Spinal cord (tissue), 10 donors: ENCODE results near the gene IQSEC1. TPM values are rescaled to one million over a fixed set of nuclear protein-coding genes. Genes with fewer than 3 reads are reported as not detected.

ENCODE experiments used
- DNase-seq, 6 donors: peaks; one replicate each; pipeline versions ENCODE4 v3.0.0 to v3.0.0-alpha.2; 2013 to 2015; ENCODE audit warnings: low spot score in 6 of 6, low read depth in 4 of 6
- H3K27ac ChIP-seq: one replicate; pipeline ENCODE4 v1.5.1; 2013; ENCODE audit warnings: low read depth, low read length, control low read depth
- H3K27me3 ChIP-seq: one replicate; pipeline ENCODE4 v1.6.1; 2013; ENCODE audit warnings: low read length; ENCODE audit not compliant: control insufficient read depth, insufficient read depth
- H3K36me3 ChIP-seq: one replicate; pipeline ENCODE4 v1.6.1; 2013; ENCODE audit warnings: low read length; ENCODE audit not compliant: control insufficient read depth, insufficient read depth
- H3K4me1 ChIP-seq: one replicate; pipeline ENCODE4 v1.6.1; 2013; ENCODE audit warnings: low read length; ENCODE audit not compliant: control insufficient read depth, insufficient read depth
- H3K4me3 ChIP-seq: one replicate; pipeline ENCODE4 v1.5.1; 2013; ENCODE audit warnings: low read depth, low read length, control low read depth
- H3K9me3 ChIP-seq: one replicate; pipeline ENCODE4 v1.6.1; 2013; ENCODE audit warnings: low read length; ENCODE audit not compliant: control insufficient read depth, insufficient read depth
- WGBS: methylation state at CpG from one replicate; pipeline ENCODE4 v1.1.5; 2013; ENCODE audit warnings: missing lambda C conversion rate; ENCODE audit not compliant: insufficient coverage; 5-methylcytosine and 5-hydroxymethylcytosine counted together
- polyA plus RNA-seq, 2 donors: library from polyadenylated mRNA; unstranded; fragments of 120-200 nt; gene quantifications; one replicate each; pipeline ENCODE4 v1.2.1, GENCODE V29; 2013; ENCODE audit not compliant: insufficient read length in 2 of 2
- total RNA-seq, 2 donors: library from RNA; depleted of rRNA in 1 of 2; stranded (reverse); fragments of 120-200 nt in 1 of 2; fragments of >200 nt in 1 of 2; gene quantifications; one replicate each; pipeline versions ENCODE4 v1.2.3 to v1.2.4, GENCODE V29; 2013 to 2014
- donor health status: healthy.

IQSEC1 gene
- total and polyA plus RNA-seq, 4 donors, result 40.2 to 87.1 (median 63.6) TPM

DNA sequence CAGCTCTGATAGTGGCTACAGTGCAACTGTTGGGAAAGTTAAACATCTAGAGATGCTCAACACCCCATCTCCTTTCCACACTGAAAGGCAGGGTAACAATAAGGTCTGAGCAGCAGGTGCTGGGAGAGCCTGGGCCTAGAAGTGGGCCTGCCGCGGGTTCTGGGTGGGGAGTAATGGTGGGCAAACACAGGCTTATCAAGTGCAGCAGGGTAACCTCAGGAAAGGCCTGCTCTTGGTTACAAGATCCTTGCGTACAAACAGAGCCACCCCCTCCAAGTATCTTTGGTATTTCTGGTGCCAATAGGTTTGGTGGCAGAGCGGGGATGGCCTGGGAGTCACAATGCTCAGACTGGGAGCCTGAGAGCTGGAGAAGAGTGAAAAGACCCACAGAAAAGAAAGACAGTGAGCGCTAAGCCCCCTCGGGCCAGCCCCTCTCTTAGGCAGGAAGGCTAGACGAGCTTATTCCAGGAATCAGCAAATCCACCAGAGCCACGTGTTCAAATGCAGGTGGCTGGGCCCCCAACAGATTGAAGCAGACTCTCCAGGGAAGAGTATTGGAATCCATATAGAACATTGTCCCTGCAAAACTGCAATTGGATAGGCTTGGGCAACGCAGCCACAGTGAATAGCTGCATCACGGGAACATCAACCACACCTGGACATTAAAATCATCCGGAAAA is 2.7 kb downstream of the IQSEC1 start:
- peak in 1 of 6 donors; percentile 51 for DNase-seq
- Histone ChIP-seq H3K36me3 (peaks cover 17% of the 10 kb centered on the region), H3K27ac (no peak overlapping the region), H3K9me3 (peaks cover 2% of the 10 kb centered on the region), H3K4me3 (no peak overlapping the region), H3K27me3 (peaks cover 10% of the 10 kb centered on the region), H3K4me1 (peaks cover 85% of the 10 kb centered on the region)
- 57% methylated on average over 7 of the region's 11 CpGs for WGBS

DNA sequence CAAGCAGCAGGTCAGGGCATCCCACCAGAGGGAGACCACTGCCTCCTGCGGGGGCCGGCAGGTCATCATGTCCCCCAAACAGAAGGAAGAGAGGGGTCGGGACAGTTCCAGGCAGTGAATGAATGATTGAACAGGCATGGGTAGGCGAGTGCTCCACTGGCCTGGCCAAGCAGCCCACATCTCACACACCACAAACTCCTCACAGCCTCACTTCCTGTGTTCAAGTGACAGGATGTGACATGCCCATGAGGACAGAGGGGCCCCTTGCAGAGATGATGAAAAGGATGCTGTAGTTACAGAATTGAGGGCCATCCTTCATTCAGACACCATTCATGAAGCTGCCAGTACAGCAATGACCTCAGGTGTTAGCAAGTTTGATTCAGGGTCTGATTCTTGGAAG is 3.7 kb downstream of the IQSEC1 start:
- H3K27ac ChIP-seq, result no peak overlapping the region
- H3K4me3 ChIP-seq, result no peak overlapping the region
- peaks cover 8% of the 10 kb centered on the region for H3K27me3 ChIP-seq
- peaks cover 17% of the 10 kb centered on the region for H3K36me3 ChIP-seq
- DNase-seq, result no peak
- no CpG with 5 or more reads among the region's 4 CpGs for WGBS
- H3K9me3 ChIP-seq, result peaks cover 2% of the 10 kb centered on the region
- peaks cover 87% of the 10 kb centered on the region for H3K4me1 ChIP-seq

DNA sequence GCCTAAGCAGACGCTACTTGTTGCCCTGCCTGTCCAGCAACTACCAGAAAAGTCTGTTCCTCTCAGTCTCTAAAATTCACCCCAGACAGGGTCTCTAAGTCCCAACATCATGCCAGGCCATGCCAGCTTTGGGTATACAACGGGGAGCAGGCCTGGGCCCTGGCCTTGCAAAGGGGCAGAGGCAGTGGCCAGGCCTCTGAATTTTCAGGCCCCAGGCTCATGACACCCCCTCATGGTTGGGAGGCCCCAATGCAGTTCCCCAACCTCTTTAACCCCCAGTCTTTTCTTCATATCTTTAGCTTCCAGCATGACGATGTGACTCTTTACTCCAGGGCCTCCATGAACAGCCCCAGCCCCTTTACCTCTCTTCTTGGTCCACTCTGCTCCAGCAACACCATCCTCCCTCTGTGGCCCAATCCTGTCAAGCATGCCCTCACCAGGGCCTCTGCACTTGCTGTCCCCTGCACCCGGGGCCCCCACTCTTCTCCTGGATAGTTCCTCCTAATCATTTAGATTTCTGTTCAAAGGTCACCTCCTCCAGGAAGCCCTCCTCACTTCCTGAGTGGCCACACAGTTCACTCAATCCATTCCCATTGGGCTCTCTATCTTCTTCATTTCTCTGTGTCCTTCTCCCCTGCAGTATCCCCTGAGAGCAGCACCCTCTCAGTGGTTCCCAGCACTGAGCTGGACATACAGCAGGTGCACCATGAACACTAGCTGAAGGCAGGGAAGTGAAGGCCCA is 4.8 kb downstream of the IQSEC1 start:
- Histone ChIP-seq H3K4me1 (peaks cover 82% of the 10 kb centered on the region), H3K27me3 (no peaks in the 10 kb centered on the region), H3K27ac (no peak overlapping the region), H3K9me3 (no peaks in the 10 kb centered on the region), H3K4me3 (no peak overlapping the region), H3K36me3 (peaks cover 20% of the 10 kb centered on the region)
- no peak for DNase-seq
- 64% methylated on average over 3 of the region's 4 CpGs for WGBS

GRCh38 chr3:13067778-13068177 is 5.5 kb downstream of the IQSEC1 start:
- no peaks in the 10 kb centered on the region for H3K9me3 ChIP-seq
- no peaks in the 10 kb centered on the region for H3K27me3 ChIP-seq
- no peak for DNase-seq
- no peak overlapping the region for H3K4me3 ChIP-seq
- H3K4me1 ChIP-seq, result peaks cover 82% of the 10 kb centered on the region
- H3K36me3 ChIP-seq, result peaks cover 22% of the 10 kb centered on the region
- 86% methylated on average over 3 of the region's 4 CpGs for WGBS
- H3K27ac ChIP-seq, result no peak overlapping the region

DNA sequence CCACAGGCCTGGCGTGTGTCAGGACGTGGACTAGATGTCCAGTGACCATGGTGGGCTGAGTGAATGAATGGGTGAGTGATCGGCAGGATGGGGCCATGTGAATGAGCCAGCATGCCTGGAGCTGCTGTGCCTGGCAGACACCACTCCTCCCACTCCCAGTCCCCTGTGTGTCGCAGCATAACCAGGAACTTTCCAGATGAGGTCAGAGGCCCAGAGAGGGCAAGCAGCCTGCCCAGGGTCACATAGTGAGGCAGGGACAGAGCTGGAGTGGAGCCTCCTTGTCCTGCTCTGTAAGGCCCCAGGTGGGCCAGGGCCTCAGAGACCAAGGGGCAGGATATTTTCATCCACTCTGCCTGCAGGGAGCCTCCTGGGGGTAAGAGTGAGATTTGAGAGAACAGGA is 6.4 kb downstream of the IQSEC1 start:
- H3K4me3 ChIP-seq, result no peak overlapping the region
- WGBS, result 100% methylated on average over 1 of the region's 4 CpGs
- no peak overlapping the region for H3K27ac ChIP-seq
- no peaks in the 10 kb centered on the region for H3K9me3 ChIP-seq
- no peak for DNase-seq
- H3K27me3 ChIP-seq, result no peaks in the 10 kb centered on the region
- H3K4me1 ChIP-seq, result peaks cover 76% of the 10 kb centered on the region
- H3K36me3 ChIP-seq, result peaks cover 22% of the 10 kb centered on the region

DNA sequence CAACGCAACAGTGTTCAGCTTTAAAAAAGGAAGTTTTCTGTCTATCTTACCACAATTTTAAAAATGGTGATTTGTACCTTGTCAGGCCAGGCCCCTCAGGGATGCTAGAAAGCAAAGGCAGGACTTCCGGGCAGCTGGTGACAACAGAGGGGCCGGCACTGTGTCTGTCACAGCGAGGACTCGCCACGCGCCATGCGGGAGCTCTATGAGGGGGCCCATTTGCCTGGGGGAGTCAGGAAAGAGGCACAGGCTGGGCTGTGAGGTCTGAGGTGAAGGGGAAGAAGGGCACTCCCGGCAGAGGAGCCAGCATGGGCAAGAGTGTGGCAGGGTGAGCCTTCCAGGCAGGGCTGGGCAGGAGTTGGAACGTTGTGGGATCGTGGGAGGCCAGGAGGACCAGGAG is 7.0 kb downstream of the IQSEC1 start:
- H3K27ac ChIP-seq, result peak overlapping the region; percentile 21
- no peak overlapping the region for H3K4me3 ChIP-seq
- peaks cover 76% of the 10 kb centered on the region for H3K4me1 ChIP-seq
- WGBS, result 62% methylated on average over 10 of the region's 11 CpGs
- H3K27me3 ChIP-seq, result no peaks in the 10 kb centered on the region
- no peak for DNase-seq
- no peaks in the 10 kb centered on the region for H3K9me3 ChIP-seq
- H3K36me3 ChIP-seq, result peaks cover 25% of the 10 kb centered on the region

DNA sequence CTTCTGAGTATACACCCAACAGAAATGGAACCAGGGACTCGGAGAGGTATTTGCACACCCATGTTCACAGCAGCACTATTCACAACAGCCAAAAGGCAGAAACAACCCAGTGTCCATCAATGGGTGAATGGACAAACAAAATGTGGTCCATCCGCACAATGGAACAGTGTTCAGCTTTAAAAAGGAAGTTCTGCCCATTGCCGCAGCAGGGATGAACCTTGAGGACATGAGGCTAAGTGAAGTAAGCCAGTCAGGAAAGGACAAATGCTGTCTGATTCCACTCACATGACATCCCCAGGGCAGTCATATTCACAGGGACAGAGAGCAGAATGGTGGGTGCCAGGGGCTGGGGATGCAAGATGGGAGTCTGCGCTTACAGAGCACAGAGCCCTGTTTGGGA is 7.5 kb downstream of the IQSEC1 start:
- Histone ChIP-seq H3K36me3 (peaks cover 25% of the 10 kb centered on the region), H3K4me3 (no peak overlapping the region), H3K27ac (peak overlapping the region; percentile 21), H3K4me1 (peaks cover 75% of the 10 kb centered on the region), H3K9me3 (no peaks in the 10 kb centered on the region), H3K27me3 (no peaks in the 10 kb centered on the region)
- 42% methylated on average over 3 of the region's 4 CpGs for WGBS
- DNase-seq, result peak in 1 of 6 donors; percentile 41

DNA sequence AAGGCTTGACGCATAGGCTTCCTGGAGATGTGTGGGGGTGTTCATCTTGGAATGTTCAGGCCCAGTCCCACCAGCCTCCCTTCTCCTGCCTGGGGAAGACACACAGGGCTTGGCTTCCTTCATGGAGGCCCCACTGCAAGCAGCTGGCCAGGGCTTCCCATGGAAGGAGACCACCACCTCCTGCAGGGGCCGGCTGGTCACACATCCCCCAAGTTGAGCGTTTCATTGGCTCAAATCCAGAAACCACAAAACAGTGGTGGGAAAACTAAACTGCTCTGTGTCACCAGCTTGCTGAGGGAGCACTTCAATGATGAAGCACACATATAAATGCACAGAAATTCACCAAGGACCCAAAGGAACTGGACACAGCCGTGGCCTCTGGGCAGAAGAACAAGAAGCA is 8.3 kb downstream of the IQSEC1 start:
- H3K36me3 ChIP-seq, result peaks cover 33% of the 10 kb centered on the region
- peaks cover 72% of the 10 kb centered on the region for H3K4me1 ChIP-seq
- WGBS, result 38% methylated on average over 2 of the region's 4 CpGs
- H3K9me3 ChIP-seq, result no peaks in the 10 kb centered on the region
- H3K4me3 ChIP-seq, result no peak overlapping the region
- no peak for DNase-seq
- no peak overlapping the region for H3K27ac ChIP-seq
- H3K27me3 ChIP-seq, result no peaks in the 10 kb centered on the region

DNA sequence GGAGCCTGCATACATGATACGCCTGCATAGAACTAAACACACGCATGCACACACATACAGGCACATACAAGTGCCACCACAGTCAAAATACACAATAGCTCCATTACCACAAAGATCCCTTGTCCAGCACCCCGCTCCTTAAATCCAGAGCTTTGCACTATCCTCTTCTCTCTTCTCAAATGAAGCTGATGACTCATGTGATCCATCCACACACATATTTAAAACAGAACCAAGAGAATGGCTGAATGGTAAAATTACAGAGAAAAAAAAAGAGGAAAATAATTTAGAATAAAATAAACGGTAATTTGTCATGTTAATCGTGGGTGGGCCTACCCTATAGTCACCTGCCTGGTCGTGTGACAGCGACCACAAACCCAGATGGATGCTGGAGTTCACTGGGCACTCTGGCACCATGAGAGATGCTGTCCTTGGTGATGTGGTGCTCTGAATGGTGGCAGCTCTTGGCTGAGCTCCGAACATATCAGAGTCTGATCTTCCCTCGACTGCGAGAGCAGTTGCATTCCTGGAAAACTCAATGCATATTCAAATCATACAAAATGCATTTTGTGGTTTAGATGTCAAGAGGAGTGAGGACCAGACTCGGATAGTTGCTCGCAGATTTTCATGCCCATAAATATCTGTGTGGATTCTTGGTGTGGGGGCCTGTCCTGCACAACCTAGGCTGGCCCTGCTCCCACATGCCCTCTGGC is 8.9 kb downstream of the IQSEC1 start:
- WGBS, result 87% methylated on average over 8 of the region's 12 CpGs
- Histone ChIP-seq H3K27ac (no peak overlapping the region), H3K36me3 (peaks cover 37% of the 10 kb centered on the region), H3K27me3 (no peaks in the 10 kb centered on the region), H3K9me3 (no peaks in the 10 kb centered on the region), H3K4me3 (no peak overlapping the region), H3K4me1 (peaks cover 66% of the 10 kb centered on the region)
- no peak for DNase-seq
